H9 (cell line): ENCODE measurements around the gene ZNF280A. TPM values are rescaled to one million over a fixed set of nuclear protein-coding genes. Genes with fewer than 3 reads are reported as not detected.

Source experiments
- DNase-seq: peaks from one replicate; pipeline ENCODE4 v3.0.0-alpha.2; 2017
- H2AFZ ChIP-seq: one replicate; pipeline ENCODE4 v1.6.1; 2013; ENCODE audit warnings: mild to moderate bottlenecking, low read length, control low read depth, moderate library complexity
- H2AK5ac ChIP-seq: 2 replicates; pipeline ENCODE4 v1.6.1; 2013; ENCODE audit warnings: low read length, control low read depth, mixed read lengths; ENCODE audit not compliant: insufficient read length
- H2BK120ac ChIP-seq: one replicate; pipeline ENCODE4 v1.6.1; 2013; ENCODE audit warnings: low read depth, mild to moderate bottlenecking, low read length, control low read depth, inconsistent platforms; ENCODE audit not compliant: poor library complexity, severe bottlenecking
- H2BK12ac ChIP-seq: 2 replicates; pipeline ENCODE4 v1.6.1; 2013; ENCODE audit warnings: low read length, control low read depth, mixed read lengths, low read depth; ENCODE audit not compliant: insufficient read length
- H2BK15ac ChIP-seq: 2 replicates; pipeline ENCODE4 v1.6.1; 2013; ENCODE audit warnings: low read depth, low read length, control low read depth
- H2BK20ac ChIP-seq: one replicate; pipeline ENCODE4 v1.6.1; 2013; ENCODE audit warnings: low read depth, mild to moderate bottlenecking, low read length, control low read depth, inconsistent platforms; ENCODE audit not compliant: poor library complexity, severe bottlenecking
- H2BK5ac ChIP-seq: 2 replicates; pipeline ENCODE4 v1.6.1; 2013; ENCODE audit warnings: low read length, control low read depth, mixed read lengths; ENCODE audit not compliant: insufficient read length
- H3K14ac ChIP-seq: 2 replicates; pipeline ENCODE4 v1.6.1; 2013; ENCODE audit warnings: low read length, control low read depth; ENCODE audit not compliant: insufficient read depth
- H3K18ac ChIP-seq: 2 replicates; pipeline ENCODE4 v1.6.1; 2013; ENCODE audit warnings: low read depth, mild to moderate bottlenecking, mixed read lengths, low read length, control low read depth; ENCODE audit not compliant: insufficient read length
- H3K23ac ChIP-seq: 2 replicates; pipeline ENCODE4 v1.6.1; 2013; ENCODE audit warnings: low read length, control low read depth, mixed read lengths, low read depth; ENCODE audit not compliant: insufficient read length
- H3K23me2 ChIP-seq: 2 replicates; pipeline ENCODE4 v1.6.1; 2013; ENCODE audit warnings: low read depth, mild to moderate bottlenecking, mixed read lengths, low read length, control low read depth; ENCODE audit not compliant: insufficient read length, poor library complexity, severe bottlenecking
- H3K27ac ChIP-seq: 2 replicates; pipeline ENCODE4 v1.5.1; 2013; ENCODE audit warnings: low read length, control low read depth, mixed read lengths, low read depth; ENCODE audit not compliant: insufficient read length
- H3K27me3 ChIP-seq: 2 replicates; pipeline ENCODE4 v1.6.1; 2013; ENCODE audit warnings: low read length, control low read depth, inconsistent platforms; ENCODE audit not compliant: insufficient read depth
- H3K4ac ChIP-seq: 2 replicates; pipeline ENCODE4 v1.6.1; 2013; ENCODE audit warnings: low read depth, mild to moderate bottlenecking, control low read depth, inconsistent platforms, low read length, moderate library complexity
- H3K4me1 ChIP-seq: 2 replicates; pipeline ENCODE4 v1.6.1; 2013; ENCODE audit warnings: low read length, control low read depth, inconsistent platforms; ENCODE audit not compliant: insufficient read depth
- H3K4me2 ChIP-seq: 2 replicates; pipeline ENCODE4 v1.6.1; 2013; ENCODE audit warnings: low read length, control low read depth, mixed read lengths; ENCODE audit not compliant: insufficient read length, insufficient read depth
- H3K56ac ChIP-seq: 2 replicates; pipeline ENCODE4 v1.6.1; 2013; ENCODE audit warnings: low read depth, mild to moderate bottlenecking, mixed read lengths, low read length, control low read depth; ENCODE audit not compliant: insufficient read length
- H3K79me1 ChIP-seq: 2 replicates; pipeline ENCODE4 v1.6.1; 2013; ENCODE audit warnings: low read depth, mild to moderate bottlenecking, moderate library complexity, low read length, control low read depth, inconsistent platforms; ENCODE audit not compliant: insufficient read depth, poor library complexity, severe bottlenecking
- H3K79me2 ChIP-seq: 2 replicates; pipeline ENCODE4 v1.6.1; 2013; ENCODE audit warnings: low read length, control low read depth, inconsistent platforms; ENCODE audit not compliant: insufficient read depth
- H3K9ac ChIP-seq: 2 replicates; pipeline ENCODE4 v1.6.1; 2013; ENCODE audit warnings: low read length, control low read depth, mixed read lengths; ENCODE audit not compliant: insufficient read length; ENCODE audit errors: extremely low read depth
- H3K9me3 ChIP-seq: one replicate; pipeline ENCODE4 v1.6.1; 2013; ENCODE audit warnings: low read depth, low read length, inconsistent platforms; ENCODE audit not compliant: control insufficient read depth
- H3T11ph ChIP-seq: one replicate; pipeline ENCODE4 v1.6.1; 2013; ENCODE audit warnings: mild to moderate bottlenecking, low read length, control low read depth, inconsistent platforms
- H4K20me1 ChIP-seq: one replicate; pipeline ENCODE4 v1.6.1; 2013; ENCODE audit not compliant: control insufficient read depth, insufficient read length, insufficient read depth
- H4K5ac ChIP-seq: 2 replicates; pipeline ENCODE4 v1.6.1; 2013; ENCODE audit warnings: low read depth, mild to moderate bottlenecking, mixed read lengths, low read length, control low read depth; ENCODE audit not compliant: insufficient read length
- H4K8ac ChIP-seq: replicated peaks from 2 replicates; pipeline ENCODE4 v1.6.1; 2013; ENCODE audit warnings: low read length, control low read depth, mixed read lengths, low read depth; ENCODE audit not compliant: insufficient read length
- H4K91ac ChIP-seq: 2 replicates; pipeline ENCODE4 v1.6.1; 2013; ENCODE audit warnings: low read depth, mild to moderate bottlenecking, moderate library complexity, mixed read lengths, low read length, control low read depth; ENCODE audit not compliant: insufficient read length
- H3K27ac Mint-ChIP-seq, 3 experiments: 2 replicates in 2 of 3; 3 replicates in 1 of 3; pipeline ENCODE4 v1.8.0; 2020 to 2021; ENCODE audit warnings: mixed read lengths in 3 of 3, mild to moderate bottlenecking in 1 of 3, moderate library complexity in 1 of 3
- H3K27me3 Mint-ChIP-seq: 2 replicates; pipeline ENCODE4 v1.8.0; 2021; ENCODE audit warnings: low read depth, mild to moderate bottlenecking, moderate library complexity, mixed read lengths
- H3K36me3 Mint-ChIP-seq, 3 experiments: 2 replicates in 2 of 3; 3 replicates in 1 of 3; pipeline ENCODE4 v1.8.0; 2020 to 2021; ENCODE audit warnings: low read depth in 3 of 3, mixed read lengths in 3 of 3; ENCODE audit not compliant: insufficient read depth in 1 of 3
- H3K4me1 Mint-ChIP-seq, 2 experiments: 2 replicates each; pipeline ENCODE4 v1.8.0; 2020; ENCODE audit warnings: mixed read lengths in 2 of 2
- H3K4me3 Mint-ChIP-seq, 2 experiments: 2 replicates in 1 of 2; 3 replicates in 1 of 2; pipeline ENCODE4 v1.8.0; 2020 to 2021; ENCODE audit warnings: mild to moderate bottlenecking in 2 of 2, mixed read lengths in 2 of 2, moderate library complexity in 1 of 2
- H3K9me3 Mint-ChIP-seq, 2 experiments: 2 replicates in 1 of 2; 3 replicates in 1 of 2; pipeline ENCODE4 v1.8.0; 2020; ENCODE audit warnings: mild to moderate bottlenecking in 2 of 2, mixed read lengths in 2 of 2, moderate library complexity in 1 of 2
- WGBS: extraction: QIAGEN DNeasy Blood & Tissue Kit; methylation state at CpG from one replicate; pipeline ENCODE4 v1.1.7; 2013; ENCODE audit warnings: missing lambda C conversion rate, low lambda C conversion rate, mixed read lengths; ENCODE audit not compliant: insufficient read length; ENCODE audit errors: extremely low coverage; 5-methylcytosine and 5-hydroxymethylcytosine counted together
- total RNA-seq: library from RNA; stranded (reverse); gene quantifications from 2 replicates; pipeline ENCODE4 v1.2.1, GENCODE V29; 2021
- TF ChIP-seq, protein P1 (sequence below): fragments of 200-600 bp; sonication (generic); conservative IDR thresholded peaks from 3 replicates; pipeline ENCODE4 v1.8.0; 2021; ENCODE audit warnings: antibody characterized with exemption, mild to moderate bottlenecking

ZNF280A gene
- total RNA-seq, 1 experiment from 2014 or later = 0.13 TPM

- Histone ChIP-seq H3K4me1 (no peaks in the 10 kb centered on the region), H3K4ac (no peak overlapping the region), H4K8ac (no peak overlapping the region), H2AK5ac (no peak overlapping the region), H3K23me2 (no peaks in the 10 kb centered on the region), H2BK120ac (no peak overlapping the region), H3K27ac (no peak overlapping the region), H3K9ac (no peak overlapping the region), H3K23ac (no peak overlapping the region), H2BK20ac (no peak overlapping the region), H3K27me3 (peaks cover 40% of the 10 kb centered on the region; the same call in 1 of the 2 replicates), H3K14ac (no peak overlapping the region), H3K79me1 (no peaks in the 10 kb centered on the region), H3K56ac (no peak overlapping the region), H4K5ac (no peak overlapping the region), H3K9me3 (no peaks in the 10 kb centered on the region), H2BK5ac (no peak overlapping the region), H4K91ac (no peak overlapping the region), H2BK15ac (no peak overlapping the region), H3T11ph (no peak overlapping the region), H3K4me2 (no peak overlapping the region), H3K79me2 (no peaks in the 10 kb centered on the region), H3K18ac (no peak overlapping the region), H2AFZ (no peak overlapping the region), H2BK12ac (no peak overlapping the region), H4K20me1 (no peaks in the 10 kb centered on the region)
- Mint-ChIP-seq H3K4me1 (no peaks in the 10 kb centered on the region), H3K9me3 (no peaks in the 10 kb centered on the region; a peak in 1 of 5 replicates), H3K4me3 (no peak overlapping the region), H3K27ac (no peak overlapping the region), H3K27me3 (peaks cover 97% of the 10 kb centered on the region), H3K36me3 (no peaks in the 10 kb centered on the region)
- TF ChIP-seq, protein P1, sequence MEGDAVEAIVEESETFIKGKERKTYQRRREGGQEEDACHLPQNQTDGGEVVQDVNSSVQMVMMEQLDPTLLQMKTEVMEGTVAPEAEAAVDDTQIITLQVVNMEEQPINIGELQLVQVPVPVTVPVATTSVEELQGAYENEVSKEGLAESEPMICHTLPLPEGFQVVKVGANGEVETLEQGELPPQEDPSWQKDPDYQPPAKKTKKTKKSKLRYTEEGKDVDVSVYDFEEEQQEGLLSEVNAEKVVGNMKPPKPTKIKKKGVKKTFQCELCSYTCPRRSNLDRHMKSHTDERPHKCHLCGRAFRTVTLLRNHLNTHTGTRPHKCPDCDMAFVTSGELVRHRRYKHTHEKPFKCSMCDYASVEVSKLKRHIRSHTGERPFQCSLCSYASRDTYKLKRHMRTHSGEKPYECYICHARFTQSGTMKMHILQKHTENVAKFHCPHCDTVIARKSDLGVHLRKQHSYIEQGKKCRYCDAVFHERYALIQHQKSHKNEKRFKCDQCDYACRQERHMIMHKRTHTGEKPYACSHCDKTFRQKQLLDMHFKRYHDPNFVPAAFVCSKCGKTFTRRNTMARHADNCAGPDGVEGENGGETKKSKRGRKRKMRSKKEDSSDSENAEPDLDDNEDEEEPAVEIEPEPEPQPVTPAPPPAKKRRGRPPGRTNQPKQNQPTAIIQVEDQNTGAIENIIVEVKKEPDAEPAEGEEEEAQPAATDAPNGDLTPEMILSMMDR = no peak
- DNase-seq = no peak
- no CpG with 5 or more reads among the region's 3 CpGs for WGBS
Observed at GRCh38 chr22:22547226-22547625, 27.2 kb upstream of the ZNF280A start.
